Esophagus muscularis mucosa (tissue), 4 donors: ENCODE results near the gene TLE4. TPM values are rescaled to one million over a fixed set of nuclear protein-coding genes. Genes with fewer than 3 reads are reported as not detected.

ENCODE experiments used
- DNase-seq: peaks from one replicate; pipeline ENCODE4 v3.0.0-alpha.2; 2017; ENCODE audit errors: extremely low spot score
- H3K27ac ChIP-seq, 4 donors: fragments of 200-600 bp; sonication (generic); replicated peaks in 1 of 4; 1 replicate in 3 of 4; 2 replicates in 1 of 4; pipeline ENCODE4 v1.5.1; 2016 to 2019; ENCODE audit warnings: mild to moderate bottlenecking in 1 of 4
- H3K27me3 ChIP-seq, 4 donors: fragments of 200-600 bp; sonication (generic); one replicate each; pipeline versions ENCODE4 v1.5.1 to v1.6.0; 2016 to 2019
- H3K36me3 ChIP-seq, 4 donors: fragments of 200-600 bp; sonication (generic); one replicate each; pipeline ENCODE4 v1.5.1; 2016 to 2019
- H3K4me1 ChIP-seq, 4 donors: fragments of 200-600 bp; sonication (generic); one replicate each; pipeline ENCODE4 v1.5.1; 2016 to 2019
- H3K4me3 ChIP-seq, 4 donors: fragments of 200-600 bp; sonication (generic); 1 replicate in 2 of 4; 2 replicates in 2 of 4; pipeline ENCODE4 v1.5.1; 2016 to 2019; ENCODE audit warnings: mild to moderate bottlenecking in 4 of 4, moderate library complexity in 1 of 4
- H3K9me3 ChIP-seq, 4 donors: fragments of 200-600 bp; sonication (generic); 1 replicate in 3 of 4; 2 replicates in 1 of 4; pipeline ENCODE4 v1.5.1; 2016 to 2019
- EP300 ChIP-seq: sonication (generic); formaldehyde crosslinking; IDR thresholded peaks from one replicate; pipeline ENCODE4 v1.6.1; 2017; ENCODE audit warnings: antibody characterized with exemption
- POLR2A ChIP-seq: fragments of 450-650 bp; IDR thresholded peaks from one replicate; pipeline ENCODE4 v1.6.1; 2017; ENCODE audit warnings: antibody characterized with exemption, moderate library complexity, mild to moderate bottlenecking, low read depth
- POLR2AphosphoS5 ChIP-seq, 2 donors: sonication (generic); formaldehyde crosslinking; IDR thresholded peaks; one replicate each; pipeline ENCODE4 v1.6.1; 2017; ENCODE audit warnings: antibody characterized with exemption in 2 of 2
- WGBS: methylation state at CpG from one replicate; pipeline ENCODE4 v1.1.5; 2018; 5-methylcytosine and 5-hydroxymethylcytosine counted together
- intact Hi-C: fragments of 100-400 bp; cut with DNase I; formaldehyde crosslinking; loops from one replicate; pipeline ENCODE4 v1.15.1; 2023
- total RNA-seq, 4 donors: library from RNA; depleted of rRNA; stranded (reverse); fragments of >200 nt; gene quantifications; one replicate each; pipeline versions ENCODE4 v1.1.0 to v1.2.1, GENCODE V29; 2016
- TF ChIP-seq, protein P1 (sequence below), 3 experiments: fragments of 200-600 bp in 2 of 3; fragments of 450-650 bp in 1 of 3; sonication (generic) in 2 of 3; IDR thresholded peaks; one replicate each; pipeline ENCODE4 v1.5.1; 2017 to 2019; ENCODE audit warnings: antibody characterized with exemption in 3 of 3, mild to moderate bottlenecking in 2 of 3, moderate library complexity in 1 of 3

Gene TLE4
- total RNA-seq, 4 donors from 2014 or later: 30.0 to 36.1 (median 34.3) TPM

DNA sequence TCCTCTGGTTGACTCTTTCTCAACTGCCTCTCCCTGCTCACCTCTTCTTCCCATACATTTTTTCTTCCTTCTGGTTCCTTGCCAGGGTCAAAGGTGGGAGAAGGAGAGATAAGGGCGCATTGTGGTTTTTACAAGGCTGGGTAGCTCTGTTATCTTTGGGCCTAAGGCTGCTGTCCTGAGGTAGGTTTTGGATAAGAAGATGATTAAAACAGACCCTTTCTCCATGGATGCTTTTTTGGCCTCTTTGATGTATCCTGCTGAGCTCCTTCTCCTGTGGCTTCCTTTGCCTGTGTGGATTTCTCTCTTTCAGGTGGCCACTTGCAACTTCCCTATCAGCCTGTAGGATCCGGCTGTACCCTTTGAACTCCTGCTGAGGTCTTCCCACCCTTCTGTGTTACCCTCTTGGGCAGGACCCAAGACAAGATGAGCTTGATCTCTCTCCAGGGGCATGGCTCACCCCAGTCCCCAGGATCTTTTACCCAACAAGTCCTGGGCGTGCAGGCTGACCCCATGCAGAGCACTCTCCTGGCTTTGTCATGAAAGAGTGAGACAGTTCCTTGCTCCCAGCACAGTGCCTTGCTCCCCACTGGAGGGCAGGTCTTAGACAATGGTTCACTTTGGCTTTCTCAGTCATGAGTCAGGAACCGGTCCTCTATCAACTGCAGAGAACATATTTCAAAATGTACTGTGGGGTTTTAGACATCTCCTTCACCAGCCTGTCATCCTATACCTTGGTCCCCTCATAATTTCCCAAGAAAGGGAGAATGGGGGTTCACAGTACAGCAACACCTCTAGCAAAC, 197.9 kb downstream of the TLE4 start:
- no peak overlapping the region for H3K27ac ChIP-seq
- intact Hi-C loops: no loop called here
- DNase-seq: no peak
- H3K9me3 ChIP-seq: no peaks in the 10 kb centered on the region
- no peaks in the 10 kb centered on the region for H3K27me3 ChIP-seq
- peaks cover 3 to 7% (median 5%) of the 10 kb centered on the region in 4 donors for H3K4me1 ChIP-seq
- H3K4me3 ChIP-seq: no peak overlapping the region
- no peaks in the 10 kb centered on the region for H3K36me3 ChIP-seq
- no peak for TF ChIP-seq POLR2A
- TF ChIP-seq POLR2AphosphoS5 (IDR thresholded peaks at IDR 0.05): no peak
- TF ChIP-seq EP300: no peak
- TF ChIP-seq, protein P1, sequence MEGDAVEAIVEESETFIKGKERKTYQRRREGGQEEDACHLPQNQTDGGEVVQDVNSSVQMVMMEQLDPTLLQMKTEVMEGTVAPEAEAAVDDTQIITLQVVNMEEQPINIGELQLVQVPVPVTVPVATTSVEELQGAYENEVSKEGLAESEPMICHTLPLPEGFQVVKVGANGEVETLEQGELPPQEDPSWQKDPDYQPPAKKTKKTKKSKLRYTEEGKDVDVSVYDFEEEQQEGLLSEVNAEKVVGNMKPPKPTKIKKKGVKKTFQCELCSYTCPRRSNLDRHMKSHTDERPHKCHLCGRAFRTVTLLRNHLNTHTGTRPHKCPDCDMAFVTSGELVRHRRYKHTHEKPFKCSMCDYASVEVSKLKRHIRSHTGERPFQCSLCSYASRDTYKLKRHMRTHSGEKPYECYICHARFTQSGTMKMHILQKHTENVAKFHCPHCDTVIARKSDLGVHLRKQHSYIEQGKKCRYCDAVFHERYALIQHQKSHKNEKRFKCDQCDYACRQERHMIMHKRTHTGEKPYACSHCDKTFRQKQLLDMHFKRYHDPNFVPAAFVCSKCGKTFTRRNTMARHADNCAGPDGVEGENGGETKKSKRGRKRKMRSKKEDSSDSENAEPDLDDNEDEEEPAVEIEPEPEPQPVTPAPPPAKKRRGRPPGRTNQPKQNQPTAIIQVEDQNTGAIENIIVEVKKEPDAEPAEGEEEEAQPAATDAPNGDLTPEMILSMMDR (IDR thresholded peaks at IDR 0.05): no peak
- WGBS: 88% methylated on average over 4 of the region's 4 CpGs

DNA sequence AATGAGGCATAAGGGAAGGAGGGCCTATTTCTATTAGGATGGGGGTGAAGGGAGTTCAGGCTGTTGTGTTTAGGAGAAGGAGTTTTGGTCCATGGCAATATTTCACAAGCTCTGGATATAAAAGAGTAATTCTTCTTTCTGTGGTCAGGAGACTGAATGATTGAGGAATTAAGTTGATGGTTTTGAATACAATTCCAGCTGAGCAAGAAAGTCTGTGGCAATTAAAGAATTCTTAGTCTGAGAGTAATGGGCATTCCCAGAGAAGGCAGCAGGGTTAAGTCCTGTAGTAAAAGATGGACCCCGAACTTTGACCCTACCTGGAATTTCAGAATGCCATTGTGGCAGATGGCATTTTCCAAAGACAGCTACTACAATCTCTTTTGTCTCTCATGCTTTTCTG, 202.6 kb downstream of the TLE4 start:
- intact Hi-C loops: no loop called here
- TF ChIP-seq, protein P1 (IDR thresholded peaks at IDR 0.05): no peak
- TF ChIP-seq POLR2AphosphoS5 (IDR thresholded peaks at IDR 0.05): no peak
- no peak for TF ChIP-seq POLR2A
- TF ChIP-seq EP300: no peak
- DNase-seq: no peak

More for the DNA sequence above, 202.6 kb downstream of the TLE4 start:
- no peaks in the 10 kb centered on the region for H3K4me1 ChIP-seq
- no peak overlapping the region for H3K27ac ChIP-seq
- WGBS: 96% methylated on average over 1 of the region's 1 CpG
- H3K36me3 ChIP-seq: no peaks in the 10 kb centered on the region
- no peaks in the 10 kb centered on the region for H3K9me3 ChIP-seq
- H3K4me3 ChIP-seq: no peak overlapping the region
- H3K27me3 ChIP-seq: no peaks in the 10 kb centered on the region
